ENCODE data around the gene VAPB. TPM values are rescaled to one million over a fixed set of nuclear protein-coding genes. Genes with fewer than 3 reads are reported as not detected.
A peak's percentile ranks its signal among the peaks of the same experiment; 100 is the strongest.

VAPB gene
- 53.8 and 56.3 TPM in 2 replicates for total RNA-seq
- long read RNA-seq, full-length matches to known transcripts = 13 of 30 reads
- long read RNA-seq, partial matches to known transcripts = 8 of 30 reads
- long read RNA-seq, other reads (novel, unspliced or antisense) = 9 of 30 reads

GRCh38 chr20:58388882-58389323 is at the start of gene VAPB:
TSS of gene VAPB (plus strand) at chr20:58389229. CDS start at chr20:58389460, 231 bp downstream.
- H3K9me3 Mint-ChIP-seq (ENCODE audit: low read depth) = no peaks in the 10 kb centered on the region
- H3K4me1 Mint-ChIP-seq (ENCODE audit: low read depth) = peaks cover 17% of the 10 kb centered on the region
- peak within 1 kb of the TSS; percentile 98 for H3K27ac Mint-ChIP-seq
- DNase-seq (ENCODE audit: low spot score, unreplicated experiment) = peak; percentile 97
- peaks cover 8% of the 10 kb centered on the region for H3K36me3 Mint-ChIP-seq (ENCODE audit: insufficient read depth)
- peak within 1 kb of the TSS; percentile 88 for H3K4me3 Mint-ChIP-seq (ENCODE audit: low read depth)
- no peak for TF ChIP-seq CTCF (IDR thresholded peaks at IDR 0.05; ENCODE audit: unreplicated experiment)
- no peaks in the 10 kb centered on the region for H3K27me3 Mint-ChIP-seq

GRCh38 chr20:58339741-58340140 is 49.3 kb upstream of the VAPB start:
- Mint-ChIP-seq H3K4me1 (ENCODE audit: low read depth) (no peaks in the 10 kb centered on the region), H3K27me3 (no peaks in the 10 kb centered on the region), H3K27ac (no peak overlapping the region), H3K36me3 (ENCODE audit: insufficient read depth) (peaks cover 12% of the 10 kb centered on the region), H3K9me3 (ENCODE audit: low read depth) (no peaks in the 10 kb centered on the region), H3K4me3 (ENCODE audit: low read depth) (no peak overlapping the region)
- no peak for TF ChIP-seq CTCF (IDR thresholded peaks at IDR 0.05; ENCODE audit: unreplicated experiment)
- no peak for DNase-seq (ENCODE audit: low spot score, unreplicated experiment)

GRCh38 chr20:58340151-58340550 is 48.9 kb upstream of the VAPB start:
- H3K27ac Mint-ChIP-seq = no peak overlapping the region
- no peaks in the 10 kb centered on the region for H3K9me3 Mint-ChIP-seq (ENCODE audit: low read depth)
- TF ChIP-seq CTCF (IDR thresholded peaks at IDR 0.05; ENCODE audit: unreplicated experiment) = no peak
- no peaks in the 10 kb centered on the region for H3K27me3 Mint-ChIP-seq
- no peak overlapping the region for H3K4me3 Mint-ChIP-seq (ENCODE audit: low read depth)
- peaks cover 12% of the 10 kb centered on the region for H3K36me3 Mint-ChIP-seq (ENCODE audit: insufficient read depth)
- DNase-seq (ENCODE audit: low spot score, unreplicated experiment) = no peak
- H3K4me1 Mint-ChIP-seq (ENCODE audit: low read depth) = no peaks in the 10 kb centered on the region

GRCh38 chr20:58340853-58341252 is 48.2 kb upstream of the VAPB start:
- Mint-ChIP-seq H3K36me3 (ENCODE audit: insufficient read depth) (peaks cover 14% of the 10 kb centered on the region), H3K4me3 (ENCODE audit: low read depth) (no peak overlapping the region), H3K9me3 (ENCODE audit: low read depth) (no peaks in the 10 kb centered on the region), H3K4me1 (ENCODE audit: low read depth) (no peaks in the 10 kb centered on the region), H3K27me3 (no peaks in the 10 kb centered on the region), H3K27ac (no peak overlapping the region)
- no peak for DNase-seq (ENCODE audit: low spot score, unreplicated experiment)
- no peak for TF ChIP-seq CTCF (IDR thresholded peaks at IDR 0.05; ENCODE audit: unreplicated experiment)

GRCh38 chr20:58342104-58342945 is 46.7 kb upstream of the VAPB start:
- Mint-ChIP-seq H3K9me3 (ENCODE audit: low read depth) (no peaks in the 10 kb centered on the region), H3K36me3 (ENCODE audit: insufficient read depth) (peaks cover 22% of the 10 kb centered on the region), H3K27me3 (no peaks in the 10 kb centered on the region), H3K27ac (no peak overlapping the region), H3K4me1 (ENCODE audit: low read depth) (no peaks in the 10 kb centered on the region), H3K4me3 (ENCODE audit: low read depth) (no peak overlapping the region)
- DNase-seq (ENCODE audit: low spot score, unreplicated experiment) = no peak
- TF ChIP-seq CTCF (IDR thresholded peaks at IDR 0.05; ENCODE audit: unreplicated experiment) = no peak

All from progenitor cell of endocrine pancreas (in vitro differentiated cells).